ENCODE measurements around the gene NSF.

DNA sequence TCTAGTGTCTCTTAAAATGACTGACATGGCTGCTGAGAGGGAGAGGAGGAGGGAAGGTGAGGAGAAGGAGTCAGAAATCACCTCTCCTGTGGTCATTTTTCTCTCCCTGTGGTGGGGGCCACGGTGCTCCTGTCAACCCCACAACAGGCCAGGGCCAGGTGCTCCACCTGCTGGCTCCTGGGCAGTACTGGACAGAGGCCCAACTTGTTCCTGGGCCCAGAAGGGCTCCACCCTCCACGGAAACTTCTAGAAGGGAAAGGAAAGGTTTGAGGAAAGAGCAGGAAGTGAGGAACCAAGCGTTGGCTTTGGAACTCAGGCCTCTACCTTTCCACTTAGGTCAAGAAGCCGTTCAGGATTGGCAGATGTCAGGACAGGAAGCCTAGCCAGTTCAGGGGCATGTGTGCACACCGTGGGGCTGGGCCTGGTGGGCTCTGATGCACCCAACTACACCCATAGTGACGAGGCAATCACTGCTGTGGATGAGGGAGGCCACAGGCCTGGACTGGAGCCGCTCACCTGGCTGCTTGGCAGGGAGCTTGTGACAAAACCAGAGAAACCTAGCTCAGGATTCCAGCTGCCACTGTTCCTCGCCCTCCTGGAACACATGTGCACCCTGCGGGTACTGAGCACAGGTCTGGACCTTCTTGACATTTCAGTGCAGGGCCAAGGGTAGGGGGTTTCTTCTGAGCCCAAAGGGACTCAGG lies 191.9 kb downstream of the NSF start:
- TF ChIP-seq, protein P1, sequence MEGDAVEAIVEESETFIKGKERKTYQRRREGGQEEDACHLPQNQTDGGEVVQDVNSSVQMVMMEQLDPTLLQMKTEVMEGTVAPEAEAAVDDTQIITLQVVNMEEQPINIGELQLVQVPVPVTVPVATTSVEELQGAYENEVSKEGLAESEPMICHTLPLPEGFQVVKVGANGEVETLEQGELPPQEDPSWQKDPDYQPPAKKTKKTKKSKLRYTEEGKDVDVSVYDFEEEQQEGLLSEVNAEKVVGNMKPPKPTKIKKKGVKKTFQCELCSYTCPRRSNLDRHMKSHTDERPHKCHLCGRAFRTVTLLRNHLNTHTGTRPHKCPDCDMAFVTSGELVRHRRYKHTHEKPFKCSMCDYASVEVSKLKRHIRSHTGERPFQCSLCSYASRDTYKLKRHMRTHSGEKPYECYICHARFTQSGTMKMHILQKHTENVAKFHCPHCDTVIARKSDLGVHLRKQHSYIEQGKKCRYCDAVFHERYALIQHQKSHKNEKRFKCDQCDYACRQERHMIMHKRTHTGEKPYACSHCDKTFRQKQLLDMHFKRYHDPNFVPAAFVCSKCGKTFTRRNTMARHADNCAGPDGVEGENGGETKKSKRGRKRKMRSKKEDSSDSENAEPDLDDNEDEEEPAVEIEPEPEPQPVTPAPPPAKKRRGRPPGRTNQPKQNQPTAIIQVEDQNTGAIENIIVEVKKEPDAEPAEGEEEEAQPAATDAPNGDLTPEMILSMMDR (IDR thresholded peaks at IDR 0.05; ENCODE audit: extremely low read depth in 1 of 2, insufficient read depth in 1 of 2, low read depth in 1 of 2, low read length in 2 of 2) = peak; percentile 61 to 87
- TF ChIP-seq POLR2A (IDR thresholded peaks at IDR 0.05; ENCODE audit: low read depth, low read length) (no peak), FOS (IDR thresholded peaks at IDR 0.05; ENCODE audit: borderline replicate concordance, insufficient read depth, low read length) (no peak), EZH2 (IDR thresholded peaks at IDR 0.05; ENCODE audit: borderline replicate concordance, low read depth, low read length, severe bottlenecking) (no peak), GATA2 (IDR thresholded peaks at IDR 0.05; ENCODE audit: insufficient read depth, insufficient read length, low read depth, low read length) (no peak), JUN (IDR thresholded peaks at IDR 0.05; ENCODE audit: borderline replicate concordance, insufficient read depth, insufficient read length, low read depth) (no peak)
- TF ChIP-seq, protein P2, sequence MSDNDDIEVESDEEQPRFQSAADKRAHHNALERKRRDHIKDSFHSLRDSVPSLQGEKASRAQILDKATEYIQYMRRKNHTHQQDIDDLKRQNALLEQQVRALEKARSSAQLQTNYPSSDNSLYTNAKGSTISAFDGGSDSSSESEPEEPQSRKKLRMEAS (IDR thresholded peaks at IDR 0.05; ENCODE audit: insufficient read depth, insufficient read length) = no peak
